Suprapubic skin (tissue), 4 donors: ENCODE results near the gene PRELID1. TPM values are rescaled to one million over a fixed set of nuclear protein-coding genes. Genes with fewer than 3 reads are reported as not detected.

Experiments used
- DNase-seq, 2 donors: peaks; one replicate each; pipeline ENCODE4 v3.0.0-alpha.2; 2019; ENCODE audit warnings: low spot score in 2 of 2
- H3K27ac ChIP-seq: fragments of 200-600 bp; sonication (generic); one replicate; pipeline ENCODE4 v1.5.1; 2019
- H3K27me3 ChIP-seq: fragments of 200-600 bp; sonication (generic); one replicate; pipeline ENCODE4 v1.5.1; 2019
- H3K36me3 ChIP-seq: fragments of 200-600 bp; sonication (generic); one replicate; pipeline ENCODE4 v1.5.1; 2019
- H3K4me1 ChIP-seq: fragments of 200-600 bp; sonication (generic); one replicate; pipeline ENCODE4 v1.5.1; 2019
- H3K4me3 ChIP-seq: fragments of 200-600 bp; sonication (generic); one replicate; pipeline ENCODE4 v1.5.1; 2019; ENCODE audit warnings: mild to moderate bottlenecking
- H3K9me3 ChIP-seq: fragments of 200-600 bp; sonication (generic); one replicate; pipeline ENCODE4 v1.5.1; 2019
- CTCF ChIP-seq, 2 donors: fragments of 200-600 bp in 1 of 2; fragments of 450-650 bp in 1 of 2; sonication (generic) in 1 of 2; IDR thresholded peaks; one replicate each; pipeline ENCODE4 v1.5.1; 2016 to 2019; ENCODE audit warnings: antibody characterized with exemption in 2 of 2, mild to moderate bottlenecking in 1 of 2, moderate library complexity in 1 of 2
- EP300 ChIP-seq: sonication (generic); formaldehyde crosslinking; IDR thresholded peaks from one replicate; pipeline ENCODE4 v1.6.1; 2017; ENCODE audit warnings: antibody characterized with exemption
- POLR2A ChIP-seq, 2 donors: fragments of 450-650 bp; IDR thresholded peaks; one replicate each; pipeline ENCODE4 v1.6.1; 2017; ENCODE audit warnings: antibody characterized with exemption in 2 of 2, mild to moderate bottlenecking in 2 of 2, moderate library complexity in 2 of 2
- POLR2AphosphoS5 ChIP-seq, 3 donors: sonication (generic); formaldehyde crosslinking; IDR thresholded peaks; one replicate each; pipeline ENCODE4 v1.6.1; 2017; ENCODE audit warnings: antibody characterized with exemption in 3 of 3
- WGBS: methylation state at CpG from one replicate; pipeline ENCODE4 v1.1.5; 2018; 5-methylcytosine and 5-hydroxymethylcytosine counted together
- total RNA-seq, 4 donors: library from RNA; depleted of rRNA; stranded (reverse); fragments of >200 nt; gene quantifications; one replicate each; pipeline ENCODE4 v1.1.0, GENCODE V29; 2016

Gene PRELID1
- total RNA-seq, 4 donors from 2014 or later: 54.2 to 90.1 (median 62.1) TPM

- H3K4me3 ChIP-seq: no peak overlapping the region
- 89% methylated on average over 21 of the region's 21 CpGs for whole genome bisulfite sequencing
- TF ChIP-seq POLR2A (IDR thresholded peaks at IDR 0.05) (no peak), POLR2AphosphoS5 (IDR thresholded peaks at IDR 0.05) (no peak), EP300 (no peak), CTCF (IDR thresholded peaks at IDR 0.05) (no peak)
- H3K4me1 ChIP-seq: no peaks in the 10 kb centered on the region
- no peaks in the 10 kb centered on the region for H3K27me3 ChIP-seq
- H3K36me3 ChIP-seq: peaks cover 99% of the 10 kb centered on the region
- H3K9me3 ChIP-seq: no peaks in the 10 kb centered on the region
- H3K27ac ChIP-seq: no peak overlapping the region
- DNase-seq: no peak
These were observed 31.4 kb downstream of the PRELID1 start for GRCh38 chr5:177334781-177335700.

- H3K9me3 ChIP-seq: no peaks in the 10 kb centered on the region
- H3K27me3 ChIP-seq: no peaks in the 10 kb centered on the region
- H3K36me3 ChIP-seq: peaks cover 93% of the 10 kb centered on the region
- WGBS: 79% methylated on average over 5 of the region's 7 CpGs
- no peak overlapping the region for H3K4me3 ChIP-seq
- TF ChIP-seq POLR2AphosphoS5 (IDR thresholded peaks at IDR 0.05) (no peak), EP300 (no peak), CTCF (IDR thresholded peaks at IDR 0.05) (no peak), POLR2A (IDR thresholded peaks at IDR 0.05) (no peak)
- DNase-seq: no peak
- no peaks in the 10 kb centered on the region for H3K4me1 ChIP-seq
- no peak overlapping the region for H3K27ac ChIP-seq
These were observed 32.1 kb downstream of the PRELID1 start for GRCh38 chr5:177335701-177336065.

DNA sequence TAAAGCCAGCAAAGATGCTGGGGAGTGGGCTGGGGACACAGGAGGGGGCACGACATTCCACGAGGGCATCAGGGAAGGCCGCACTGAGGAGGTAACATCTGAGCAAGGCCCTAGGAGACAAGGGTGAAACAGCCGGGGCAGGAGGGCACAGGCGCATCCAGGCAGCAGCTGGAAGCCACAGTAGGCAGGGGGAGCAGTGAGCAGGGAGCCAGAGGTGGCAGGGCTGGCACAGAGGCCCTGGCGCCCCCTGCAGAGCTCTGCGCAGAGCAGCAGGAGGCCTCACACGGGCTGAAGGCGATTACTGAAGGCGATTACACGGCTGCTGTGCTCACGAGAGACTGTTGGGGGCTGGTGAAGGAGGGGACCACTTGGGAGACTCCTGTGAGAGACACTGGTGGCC, 32.5 kb downstream of the PRELID1 start:
- Histone ChIP-seq H3K9me3 (no peaks in the 10 kb centered on the region), H3K27me3 (no peaks in the 10 kb centered on the region), H3K36me3 (peaks cover 90% of the 10 kb centered on the region), H3K4me1 (no peaks in the 10 kb centered on the region), H3K4me3 (no peak overlapping the region), H3K27ac (no peak overlapping the region)
- WGBS: 74% methylated on average over 12 of the region's 12 CpGs
- no peak for TF ChIP-seq POLR2A (IDR thresholded peaks at IDR 0.05)
- TF ChIP-seq CTCF (IDR thresholded peaks at IDR 0.05): no peak
- TF ChIP-seq POLR2AphosphoS5 (IDR thresholded peaks at IDR 0.05): no peak
- TF ChIP-seq EP300: no peak
- no peak for DNase-seq

- Histone ChIP-seq H3K4me3 (no peak overlapping the region), H3K27me3 (no peaks in the 10 kb centered on the region), H3K4me1 (no peaks in the 10 kb centered on the region), H3K9me3 (no peaks in the 10 kb centered on the region), H3K36me3 (peaks cover 89% of the 10 kb centered on the region), H3K27ac (no peak overlapping the region)
- 90% methylated on average over 36 of the region's 36 CpGs for WGBS
- no peak for DNase-seq
- TF ChIP-seq POLR2A (IDR thresholded peaks at IDR 0.05): no peak
- no peak for TF ChIP-seq CTCF (IDR thresholded peaks at IDR 0.05)
- no peak for TF ChIP-seq EP300
- TF ChIP-seq POLR2AphosphoS5 (IDR thresholded peaks at IDR 0.05): no peak
These were observed 33.2 kb downstream of the PRELID1 start for GRCh38 chr5:177336603-177337494.
